Esophagus muscularis mucosa (tissue), 3 donors: ENCODE measurements around the gene RIMS1.

Source experiments
- EP300 ChIP-seq: sonication (generic); formaldehyde crosslinking; IDR thresholded peaks from one replicate; pipeline ENCODE4 v1.6.1; 2017; ENCODE audit warnings: antibody characterized with exemption
- TF ChIP-seq, protein P1 (sequence below), 3 experiments: fragments of 200-600 bp in 2 of 3; fragments of 450-650 bp in 1 of 3; sonication (generic) in 2 of 3; IDR thresholded peaks; one replicate each; pipeline ENCODE4 v1.5.1; 2017 to 2019; ENCODE audit warnings: antibody characterized with exemption in 3 of 3, mild to moderate bottlenecking in 2 of 3, moderate library complexity in 1 of 3

DNA sequence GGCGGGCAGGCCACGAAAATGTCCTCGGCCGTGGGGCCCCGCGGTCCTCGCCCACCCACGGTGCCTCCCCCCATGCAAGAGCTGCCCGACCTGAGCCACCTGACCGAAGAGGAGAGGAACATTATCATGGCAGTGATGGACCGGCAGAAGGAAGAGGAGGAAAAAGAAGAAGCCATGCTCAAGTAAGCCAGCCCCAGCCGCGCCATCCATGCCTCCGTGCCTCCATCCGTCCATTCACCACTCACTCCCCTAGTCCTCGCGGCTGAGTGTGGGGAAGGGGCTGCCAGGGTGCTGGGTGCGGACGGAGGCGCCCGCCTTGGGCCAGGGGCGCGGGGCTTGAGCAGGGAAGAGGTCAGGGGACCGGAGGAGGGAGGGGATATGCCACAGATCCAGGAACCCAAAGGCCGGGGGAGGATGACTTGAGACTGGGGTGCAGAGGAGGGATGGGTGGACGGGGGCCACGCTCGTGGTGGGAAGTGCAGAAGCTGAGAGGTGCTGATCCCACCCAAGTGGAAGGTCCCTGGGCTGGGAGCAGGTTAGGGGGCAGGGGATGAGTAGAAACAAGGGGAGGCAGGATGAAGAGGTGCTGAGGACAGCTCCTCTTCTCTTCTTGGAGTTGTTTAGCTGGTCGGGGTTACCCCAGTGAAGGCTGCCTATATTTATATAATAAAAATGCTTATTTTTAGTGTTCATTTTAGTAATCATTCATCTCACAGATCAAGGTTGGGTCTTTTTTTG is 825 bp downstream of the RIMS1 start:
- TF ChIP-seq, protein P1, sequence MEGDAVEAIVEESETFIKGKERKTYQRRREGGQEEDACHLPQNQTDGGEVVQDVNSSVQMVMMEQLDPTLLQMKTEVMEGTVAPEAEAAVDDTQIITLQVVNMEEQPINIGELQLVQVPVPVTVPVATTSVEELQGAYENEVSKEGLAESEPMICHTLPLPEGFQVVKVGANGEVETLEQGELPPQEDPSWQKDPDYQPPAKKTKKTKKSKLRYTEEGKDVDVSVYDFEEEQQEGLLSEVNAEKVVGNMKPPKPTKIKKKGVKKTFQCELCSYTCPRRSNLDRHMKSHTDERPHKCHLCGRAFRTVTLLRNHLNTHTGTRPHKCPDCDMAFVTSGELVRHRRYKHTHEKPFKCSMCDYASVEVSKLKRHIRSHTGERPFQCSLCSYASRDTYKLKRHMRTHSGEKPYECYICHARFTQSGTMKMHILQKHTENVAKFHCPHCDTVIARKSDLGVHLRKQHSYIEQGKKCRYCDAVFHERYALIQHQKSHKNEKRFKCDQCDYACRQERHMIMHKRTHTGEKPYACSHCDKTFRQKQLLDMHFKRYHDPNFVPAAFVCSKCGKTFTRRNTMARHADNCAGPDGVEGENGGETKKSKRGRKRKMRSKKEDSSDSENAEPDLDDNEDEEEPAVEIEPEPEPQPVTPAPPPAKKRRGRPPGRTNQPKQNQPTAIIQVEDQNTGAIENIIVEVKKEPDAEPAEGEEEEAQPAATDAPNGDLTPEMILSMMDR (IDR thresholded peaks at IDR 0.05), result no peak
- TF ChIP-seq EP300, result no peak
